ENCODE data around the gene TRIM64C. TPM values are rescaled to one million over a fixed set of nuclear protein-coding genes. Genes with fewer than 3 reads are reported as not detected.
"Not testable (repeated sequence)": the region's sequence is repeated elsewhere in the genome, so short reads cannot be mapped to it uniquely, and the experiment has no call there.

TRIM64C gene
- total RNA-seq = not detected in 2 replicates

DNA sequence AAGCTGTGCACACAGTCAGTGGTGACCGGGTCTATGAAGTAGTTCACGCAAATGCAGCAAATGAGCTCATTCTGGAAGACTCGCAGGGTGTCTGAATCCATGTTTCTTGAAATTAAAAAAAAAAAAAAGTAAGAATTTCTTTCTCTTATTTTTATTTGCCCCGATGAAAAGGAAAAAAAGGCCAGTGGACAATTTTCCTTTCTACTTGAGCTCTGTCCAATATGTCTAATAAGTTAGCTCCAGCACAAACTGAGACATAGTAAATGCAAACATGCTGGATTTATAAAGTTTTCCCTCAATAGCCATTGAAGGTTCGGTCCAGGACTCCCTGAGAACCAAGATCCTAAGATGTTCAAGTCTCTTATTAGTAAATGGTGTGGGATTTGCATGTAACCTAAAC lies at the start of gene TRIM64C:
Gene TRIM64C, minus strand, starts transcription at position 101 of the 400 bp plus-strand sequence. Its CDS starts 0 bp downstream, at position 101.
- DNase-seq (ENCODE audit: low read depth); H3K4me3 ChIP-seq (ENCODE audit: low read depth, low read length): not testable (repeated sequence)

DNA sequence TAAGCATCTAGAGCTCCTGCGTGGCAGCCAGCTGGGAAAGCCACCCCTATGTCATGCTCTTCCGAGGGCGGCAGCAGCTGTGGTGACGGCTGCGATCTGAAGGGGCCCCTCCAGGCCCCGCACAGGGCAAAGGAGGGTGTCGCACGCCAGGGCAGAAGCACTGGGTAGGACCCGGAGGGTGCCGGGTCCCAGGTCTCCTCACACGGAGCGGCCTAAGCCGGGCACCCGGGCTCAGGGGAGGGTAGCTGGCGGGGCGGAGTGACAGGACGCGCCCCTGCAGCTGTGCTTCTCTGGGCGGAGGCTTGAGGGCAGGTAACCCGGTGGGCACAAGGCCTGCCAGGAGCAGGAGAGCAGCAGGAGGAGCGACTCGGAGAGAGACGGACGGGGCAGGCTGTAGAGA lies 43.4 kb upstream of the TRIM64C start:
- not testable (repeated sequence) for H3K4me3 ChIP-seq (ENCODE audit: low read depth, low read length)

DNA sequence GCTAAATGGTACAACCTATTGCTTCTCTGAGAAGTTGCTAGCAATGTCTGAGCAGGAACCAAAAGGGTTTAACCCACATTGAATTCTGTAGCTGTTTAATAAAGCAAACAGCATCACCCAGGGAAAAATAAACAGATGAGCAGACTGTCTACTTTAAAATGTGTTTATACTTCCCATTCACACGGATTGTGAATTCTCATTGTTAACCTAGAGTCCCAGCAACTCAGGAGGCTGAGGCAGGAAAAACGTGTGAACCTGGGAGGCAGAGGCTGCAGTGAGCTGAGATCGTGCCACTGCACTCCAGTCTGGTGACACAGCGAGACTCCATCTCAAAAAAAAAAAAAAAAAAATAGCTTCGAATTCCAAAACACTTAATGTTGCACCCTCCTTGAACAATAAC lies 11.0 kb upstream of the TRIM64C start:
- DNase-seq (ENCODE audit: low read depth); H3K4me3 ChIP-seq (ENCODE audit: low read depth, low read length): not testable (repeated sequence)

More for the DNA sequence above, 43.4 kb upstream of the TRIM64C start:
- DNase-seq (ENCODE audit: low read depth) = not testable (repeated sequence)

GRCh38 chr11:49049821-49050220 lies 9.1 kb downstream of the TRIM64C start:
- DNase-seq (ENCODE audit: low read depth); H3K4me3 ChIP-seq (ENCODE audit: low read depth, low read length): not testable (repeated sequence)

- not testable (repeated sequence) for DNase-seq (ENCODE audit: low read depth); H3K4me3 ChIP-seq (ENCODE audit: low read depth, low read length)
Measured at GRCh38 chr11:49048229-49048628, 10.7 kb downstream of the TRIM64C start.

GRCh38 chr11:49028523-49028922 lies 30.4 kb downstream of the TRIM64C start, which contains the start of gene TRIM49B:
Gene TRIM49B (plus strand): TSS chr11:49028823. CDS start chr11:49031600, 2,777 bp downstream.
- H3K4me3 ChIP-seq (ENCODE audit: low read depth, low read length); DNase-seq (ENCODE audit: low read depth): not testable (repeated sequence)

Other genes starting within 250 kb of the TRIM64C start
- not detected in 2 replicates for gene TRIM51G, start 75.2 kb downstream of the TRIM64C start, total RNA-seq
- not detected in 2 replicates for gene TRIM49B, start 30.3 kb downstream of the TRIM64C start, total RNA-seq
- not detected in 2 replicates for gene FOLH1, start 149.5 kb upstream of the TRIM64C start, total RNA-seq